ENCODE measurements around the gene IKZF3.

- TF ChIP-seq CTCF (IDR thresholded peaks at IDR 0.05), result no peak
- TF ChIP-seq POLR2A (IDR thresholded peaks at IDR 0.05), result no peak
These were observed 105.9 kb downstream of the IKZF3 start for GRCh38 chr17:39757931-39758873.
